Osteoblast (primary cell): Measurements from ENCODE around the gene IQCH. TPM values are rescaled to one million over a fixed set of nuclear protein-coding genes. Genes with fewer than 3 reads are reported as not detected.

ENCODE experiments used
- DNase-seq: peaks from one replicate; pipeline ENCODE4 v3.0.0; 2011; ENCODE audit warnings: low spot score, mixed read lengths; ENCODE audit not compliant: insufficient read length; ENCODE audit errors: missing footprints
- H2AFZ ChIP-seq: 2 replicates; pipeline ENCODE4 v1.6.0; 2011; ENCODE audit warnings: mild to moderate bottlenecking, low read length
- H3K27ac ChIP-seq: 2 replicates; pipeline ENCODE4 v1.5.1; 2011; ENCODE audit warnings: mild to moderate bottlenecking, low read depth, low read length, moderate library complexity
- H3K27me3 ChIP-seq: 2 replicates; pipeline ENCODE4 v1.6.0; 2012; ENCODE audit warnings: mild to moderate bottlenecking, control low read depth, inconsistent platforms, low read length, moderate library complexity; ENCODE audit not compliant: insufficient read depth
- H3K36me3 ChIP-seq: 2 replicates; pipeline ENCODE4 v1.5.1; 2011; ENCODE audit warnings: mild to moderate bottlenecking, low read length, control low read depth, moderate library complexity; ENCODE audit not compliant: insufficient read depth
- H3K4me1 ChIP-seq: 2 replicates; pipeline ENCODE4 v1.5.1; 2011; ENCODE audit warnings: mild to moderate bottlenecking, low read length, control low read depth, moderate library complexity; ENCODE audit not compliant: insufficient read depth
- H3K4me2 ChIP-seq: 2 replicates; pipeline ENCODE4 v1.6.0; 2011; ENCODE audit warnings: mild to moderate bottlenecking, low read length; ENCODE audit not compliant: insufficient read depth
- H3K4me3 ChIP-seq: fragments of 200-600 bp; sonication (generic); 3 replicates; pipeline ENCODE4 v1.5.1; 2012; ENCODE audit warnings: mild to moderate bottlenecking, low read length, inconsistent platforms; ENCODE audit not compliant: insufficient read depth
- H3K79me2 ChIP-seq: 2 replicates; pipeline ENCODE4 v1.6.0; 2012; ENCODE audit warnings: mild to moderate bottlenecking, low read length, control low read depth, inconsistent platforms; ENCODE audit not compliant: insufficient read depth
- H3K9me3 ChIP-seq: 2 replicates; pipeline ENCODE4 v1.5.1; 2011; ENCODE audit warnings: low read depth, low read length, control low read depth
- H4K20me1 ChIP-seq: 2 replicates; pipeline ENCODE4 v1.6.0; 2012; ENCODE audit warnings: mild to moderate bottlenecking, low read length, control low read depth; ENCODE audit not compliant: insufficient read depth
- CTCF ChIP-seq: IDR thresholded peaks from 2 replicates; pipeline ENCODE4 v1.5.1; 2011; ENCODE audit warnings: mild to moderate bottlenecking, low read depth, low read length, moderate library complexity; ENCODE audit errors: extremely low read depth
- total RNA-seq: library from RNA; depleted of rRNA; stranded (reverse); fragments of >200 nt; gene quantifications from 2 replicates; pipeline ENCODE4 v1.2.3, GENCODE V29; 2012

Gene IQCH
- total RNA-seq, 1 donor = 5.8 TPM

GRCh38 chr15:67543348-67543718 is 288.7 kb downstream of the IQCH start:
- peak overlapping the region; percentile 94 for H3K4me2 ChIP-seq
- H3K4me1 ChIP-seq = peaks cover 25% of the 10 kb centered on the region
- H3K9me3 ChIP-seq = no peaks in the 10 kb centered on the region
- DNase-seq = peak; percentile 69
- H3K36me3 ChIP-seq = no peaks in the 10 kb centered on the region
- H4K20me1 ChIP-seq = peaks cover 3% of the 10 kb centered on the region
- H3K4me3 ChIP-seq = peak overlapping the region; percentile 95
- H3K27me3 ChIP-seq = no peaks in the 10 kb centered on the region
- peak overlapping the region; percentile 98 for H2AFZ ChIP-seq
- no peak for TF ChIP-seq CTCF
- H3K79me2 ChIP-seq = peaks cover 10% of the 10 kb centered on the region
- H3K27ac ChIP-seq = peak overlapping the region; percentile 85

GRCh38 chr15:67544475-67544874 is 289.9 kb downstream of the IQCH start:
- TF ChIP-seq CTCF = no peak
- Histone ChIP-seq H3K4me1 (peaks cover 27% of the 10 kb centered on the region), H3K79me2 (peaks cover 10% of the 10 kb centered on the region), H3K36me3 (no peaks in the 10 kb centered on the region), H2AFZ (no peak overlapping the region), H3K4me3 (no peak overlapping the region), H4K20me1 (peaks cover 3% of the 10 kb centered on the region), H3K4me2 (no peak overlapping the region), H3K27ac (no peak overlapping the region), H3K9me3 (no peaks in the 10 kb centered on the region), H3K27me3 (no peaks in the 10 kb centered on the region)
- no peak for DNase-seq

GRCh38 chr15:67545864-67546263 is 291.3 kb downstream of the IQCH start:
- Histone ChIP-seq H3K36me3 (no peaks in the 10 kb centered on the region), H3K27me3 (no peaks in the 10 kb centered on the region), H3K4me1 (peaks cover 27% of the 10 kb centered on the region), H4K20me1 (peaks cover 3% of the 10 kb centered on the region), H3K79me2 (peaks cover 10% of the 10 kb centered on the region), H2AFZ (no peak overlapping the region), H3K4me2 (no peak overlapping the region), H3K4me3 (no peak overlapping the region), H3K27ac (no peak overlapping the region), H3K9me3 (no peaks in the 10 kb centered on the region)
- no peak for DNase-seq
- TF ChIP-seq CTCF = no peak

- Histone ChIP-seq H2AFZ (no peak overlapping the region), H4K20me1 (peaks cover 3% of the 10 kb centered on the region), H3K27me3 (no peaks in the 10 kb centered on the region), H3K79me2 (peaks cover 10% of the 10 kb centered on the region), H3K9me3 (no peaks in the 10 kb centered on the region), H3K4me2 (no peak overlapping the region), H3K4me3 (no peak overlapping the region), H3K36me3 (no peaks in the 10 kb centered on the region), H3K4me1 (peaks cover 24% of the 10 kb centered on the region), H3K27ac (no peak overlapping the region)
- DNase-seq = no peak
- TF ChIP-seq CTCF = no peak
These were observed 292.5 kb downstream of the IQCH start for GRCh38 chr15:67547064-67547463.
